Measurements from ENCODE around the gene NAXE.
"Not testable (repeated sequence)": the region's sequence is repeated elsewhere in the genome, so short reads cannot be mapped to it uniquely, and the experiment has no call there.

Gene NAXE

DNA sequence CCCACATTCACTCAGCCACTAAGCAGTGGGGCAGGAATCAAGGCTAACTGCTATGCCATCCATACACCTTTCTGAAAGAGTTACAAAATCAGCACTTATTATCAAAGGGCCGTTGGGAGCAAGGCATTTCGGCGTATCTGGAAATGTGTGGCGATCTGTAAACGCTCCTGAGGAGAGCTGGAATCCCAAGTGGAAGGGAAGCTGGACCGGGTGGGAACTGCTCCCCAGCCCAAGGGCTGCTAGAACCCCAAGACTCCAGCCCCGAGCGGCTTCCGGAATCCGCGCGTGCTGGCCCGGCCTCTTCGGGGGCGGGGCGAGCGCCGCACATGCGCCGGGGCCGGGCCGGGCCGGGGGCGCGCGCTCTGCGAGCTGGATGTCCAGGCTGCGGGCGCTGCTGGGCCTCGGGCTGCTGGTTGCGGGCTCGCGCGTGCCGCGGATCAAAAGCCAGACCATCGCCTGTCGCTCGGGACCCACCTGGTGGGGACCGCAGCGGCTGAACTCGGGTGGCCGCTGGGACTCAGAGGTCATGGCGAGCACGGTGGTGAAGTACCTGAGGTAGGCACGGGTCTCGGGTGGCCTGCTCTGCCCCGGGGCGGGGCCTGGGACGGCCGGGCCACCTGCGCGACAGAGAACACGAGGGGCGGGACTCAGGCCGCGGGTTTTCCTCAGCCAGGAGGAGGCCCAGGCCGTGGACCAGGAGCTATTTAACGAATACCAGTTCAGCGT, at the start of gene NAXE:
Gene NAXE (plus strand): TSS at position 345 of the 726 bp plus-strand sequence. CDS start 29 bp downstream, at position 374.
- DNase-seq (ENCODE audit: low read depth), result peak; percentile 53

DNA sequence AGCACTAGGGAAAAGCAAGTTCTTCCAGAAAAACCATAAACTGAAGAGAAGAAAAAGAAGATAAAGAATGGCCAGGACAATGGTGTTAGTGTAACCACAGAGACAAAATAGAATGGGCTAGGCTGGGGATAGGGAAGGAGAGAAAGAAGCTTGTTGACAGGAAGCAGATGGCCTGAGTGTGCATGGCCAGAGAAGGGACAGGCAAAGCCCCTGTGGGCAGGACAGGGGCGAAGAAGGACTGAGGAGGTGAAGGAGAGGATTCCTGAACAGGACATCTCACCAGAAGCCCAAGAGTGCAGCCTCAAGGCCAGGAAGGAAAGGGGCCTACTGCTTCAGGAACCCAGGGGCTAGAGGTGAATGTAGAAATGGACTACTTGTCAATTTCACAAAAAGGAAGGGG, 48.5 kb upstream of the NAXE start:
- DNase-seq (ENCODE audit: low read depth), result no peak

DNA sequence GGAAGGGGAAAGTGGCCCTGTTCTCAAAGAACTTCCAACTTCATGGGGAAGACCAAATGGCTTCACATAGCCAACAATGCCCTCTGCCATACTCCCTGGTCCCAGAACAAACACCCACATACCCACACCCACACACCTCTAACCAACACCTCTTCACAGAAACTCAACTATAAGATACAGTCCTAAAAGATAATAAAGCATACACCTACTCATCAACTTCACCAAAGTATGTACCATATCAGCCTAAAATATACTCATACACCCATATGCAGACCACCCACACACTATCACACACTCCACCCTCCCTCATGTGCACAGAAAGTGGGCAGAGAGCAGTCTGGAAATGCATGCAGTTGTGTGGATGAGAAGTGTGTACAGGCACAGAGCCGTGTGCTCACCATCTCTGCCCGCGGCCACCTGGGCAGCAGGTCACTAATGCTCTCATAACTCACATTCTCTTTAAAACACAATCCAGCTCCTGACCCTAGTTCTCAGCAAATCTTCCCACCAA, 46.9 kb upstream of the NAXE start:
- DNase-seq (ENCODE audit: low read depth), result no peak

DNA sequence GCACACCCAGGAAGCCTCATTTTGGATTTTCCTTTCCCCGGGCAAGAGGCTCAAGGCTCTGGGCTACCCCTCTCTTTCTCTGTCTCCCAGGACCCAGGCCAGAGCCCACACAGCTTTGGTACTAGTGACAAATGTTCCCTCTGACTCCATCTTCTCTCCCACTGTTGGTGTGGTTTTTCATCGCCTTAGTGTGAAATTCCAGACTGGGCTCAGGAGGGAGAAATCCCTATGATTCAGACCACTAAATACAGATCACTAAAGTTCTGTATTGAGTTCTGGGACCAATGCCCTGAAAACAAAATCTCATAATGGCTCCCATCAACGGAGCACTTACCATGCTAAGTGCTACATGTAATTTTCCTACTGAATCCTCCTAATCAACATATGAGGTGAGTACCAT, 45.3 kb upstream of the NAXE start:
- DNase-seq (ENCODE audit: low read depth), result no peak

DNA sequence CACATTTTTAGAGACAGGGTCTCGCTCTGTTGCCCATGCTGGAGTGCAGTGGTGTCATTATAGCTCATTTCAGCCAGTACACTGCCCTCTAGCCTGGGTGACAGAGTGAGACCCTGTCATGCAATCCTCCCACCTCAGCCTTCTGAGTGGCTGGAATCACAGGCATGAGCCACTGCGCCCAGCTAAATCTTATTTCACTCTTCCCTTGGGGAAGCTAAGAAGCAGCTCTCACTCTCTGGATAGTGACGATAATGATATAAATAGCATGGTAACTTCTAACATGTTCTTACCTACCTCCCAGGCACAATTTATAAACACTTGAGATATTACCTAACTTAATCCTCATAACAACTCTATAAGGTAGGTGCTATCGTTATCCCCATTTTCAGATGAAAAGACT, 44.1 kb upstream of the NAXE start:
- DNase-seq (ENCODE audit: low read depth), result no peak

DNA sequence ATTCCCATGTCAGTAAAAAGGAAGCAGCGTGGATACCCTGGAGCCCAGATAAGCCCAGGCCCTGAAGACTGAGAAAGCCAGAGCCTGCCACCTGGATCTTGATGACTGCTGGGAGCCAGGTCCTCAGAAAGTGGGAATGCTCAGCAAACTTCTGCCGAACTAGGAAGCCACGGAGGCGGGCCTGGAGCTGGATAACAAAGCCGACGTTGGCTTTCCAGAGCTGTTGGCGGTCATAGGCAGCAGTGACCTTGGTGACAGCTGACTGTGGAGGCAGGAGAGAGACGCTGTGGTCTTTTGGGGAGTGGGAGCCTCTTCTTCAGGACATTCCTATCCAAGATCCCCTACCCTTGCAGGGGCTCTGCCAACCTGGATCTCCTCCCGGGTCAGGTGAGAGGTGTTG, 43.6 kb upstream of the NAXE start:
- DNase-seq (ENCODE audit: low read depth), result no peak

DNA sequence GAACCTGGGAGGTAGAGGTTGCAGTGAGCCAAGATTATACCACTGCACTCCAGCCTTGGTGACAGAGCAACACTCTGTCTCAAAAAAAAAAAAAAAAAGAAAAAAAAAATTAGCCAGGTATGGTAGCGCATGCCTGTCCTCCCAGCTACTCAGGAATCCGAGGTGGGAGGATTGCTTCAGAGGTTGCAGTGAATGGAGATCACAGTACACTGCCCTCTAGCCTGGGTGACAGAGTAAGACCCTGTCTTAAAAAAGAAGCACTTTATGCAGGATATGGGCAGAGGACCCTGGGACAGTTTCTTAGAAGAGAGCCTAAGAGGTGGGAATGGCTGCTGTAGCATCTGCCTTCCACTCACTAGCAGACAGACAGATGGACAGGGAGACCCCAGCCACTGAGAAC, 42.2 kb upstream of the NAXE start:
- DNase-seq (ENCODE audit: low read depth), result no peak

DNA sequence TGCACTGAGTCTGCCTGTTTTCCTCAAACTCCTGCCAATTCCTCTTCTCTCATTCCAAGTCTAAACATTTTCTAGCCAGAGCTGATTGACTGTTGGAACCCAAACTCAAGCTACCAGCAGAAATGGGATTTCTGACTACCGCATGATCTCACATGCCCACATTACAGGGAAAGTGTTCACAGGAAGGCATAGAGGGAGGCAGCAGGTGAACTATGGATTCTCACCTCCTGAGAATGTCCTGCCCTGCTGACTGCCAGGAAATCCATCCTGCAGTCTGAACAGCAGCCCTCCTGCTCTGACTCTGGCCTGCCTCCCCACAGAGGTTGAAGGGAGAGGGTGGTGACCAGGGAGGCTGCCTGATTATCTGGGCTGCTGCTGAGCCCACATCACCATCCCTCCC, 41.7 kb upstream of the NAXE start:
- no peak for DNase-seq (ENCODE audit: low read depth)

DNA sequence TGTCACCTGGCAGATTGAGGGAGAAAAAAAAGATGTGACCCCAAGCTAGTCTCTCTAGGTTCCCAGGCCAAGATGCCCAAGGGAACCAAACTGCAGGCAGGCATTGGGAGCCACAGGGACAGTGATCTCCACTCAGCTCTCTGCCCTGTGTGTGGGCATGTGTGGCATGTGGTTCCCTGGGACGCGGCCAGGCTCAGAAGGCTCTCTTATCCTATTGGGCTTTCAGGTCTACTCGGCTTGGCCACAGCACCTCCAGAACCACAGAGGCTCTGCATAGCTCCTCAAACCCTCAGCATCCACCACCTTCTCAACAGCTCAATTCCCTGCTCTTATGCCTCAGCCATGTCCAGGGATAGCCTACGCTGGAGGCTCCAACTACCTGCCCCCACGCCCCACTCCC, 41.2 kb upstream of the NAXE start:
- DNase-seq (ENCODE audit: low read depth), result no peak

DNA sequence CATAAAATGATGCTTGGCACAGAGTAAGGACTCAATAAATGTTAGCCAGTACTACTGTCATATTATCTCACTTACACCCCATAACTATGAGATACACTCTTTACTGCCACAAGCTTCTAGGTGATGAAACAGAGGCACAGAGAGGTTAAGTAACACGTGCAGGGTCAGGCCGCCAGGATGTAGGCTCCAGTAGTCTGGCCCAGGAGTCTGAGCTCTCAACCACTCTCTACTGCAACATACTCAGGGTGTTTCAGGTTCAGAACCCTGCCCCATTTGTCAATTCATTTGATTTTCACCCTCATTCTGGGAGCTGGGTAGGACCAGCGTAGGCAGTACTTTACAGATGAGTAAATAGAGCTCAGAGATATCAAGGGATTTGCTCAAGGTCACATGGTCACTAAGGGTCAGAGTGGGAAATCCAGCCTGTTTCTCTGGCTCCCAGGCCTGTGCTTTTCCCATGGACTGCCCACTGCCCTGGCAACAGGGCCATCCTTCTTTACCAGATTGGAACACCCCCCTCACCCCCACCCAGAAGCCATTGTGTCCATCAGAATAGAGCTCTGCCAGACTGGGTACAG, 40.4 kb upstream of the NAXE start:
- no peak for DNase-seq (ENCODE audit: low read depth)

DNA sequence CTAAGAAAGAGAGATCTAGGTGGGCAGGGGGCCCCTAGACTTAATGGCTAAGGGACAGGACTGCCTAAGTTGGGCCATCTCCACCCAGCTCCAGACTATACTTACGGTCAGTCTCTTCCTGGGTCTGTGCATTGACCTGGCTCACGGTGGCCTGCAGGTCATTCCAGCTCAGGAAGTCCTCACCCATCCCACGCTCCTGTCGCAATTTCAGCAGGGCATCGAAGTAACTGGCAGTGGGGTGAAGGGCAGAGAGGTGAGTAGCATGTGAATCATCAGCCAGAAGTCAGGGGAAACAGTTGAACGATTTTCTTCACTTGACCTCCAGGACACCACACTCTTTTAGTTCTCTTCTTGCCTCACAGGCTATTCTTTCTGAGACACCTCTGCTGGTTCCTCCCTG, 39.7 kb upstream of the NAXE start:
- DNase-seq (ENCODE audit: low read depth), result no peak

DNA sequence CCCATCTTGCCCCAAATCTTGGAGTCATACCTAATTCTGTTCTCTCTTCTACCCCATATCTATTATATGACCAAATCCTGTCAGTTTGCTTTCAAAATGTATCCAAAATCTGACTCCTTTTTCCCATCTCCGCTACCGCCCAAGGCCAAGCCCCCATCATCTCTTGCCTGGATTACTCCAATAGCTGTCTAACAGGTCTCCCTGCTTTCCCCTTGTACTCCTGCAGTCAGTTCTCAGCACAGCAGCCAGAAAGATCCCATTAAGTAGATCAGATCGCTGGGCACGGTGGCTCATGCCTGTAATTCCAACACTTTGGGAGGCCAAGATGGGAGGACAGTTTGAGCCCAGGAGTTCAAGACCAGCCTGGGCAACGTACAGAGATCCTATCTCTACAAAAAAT, 39.1 kb upstream of the NAXE start:
- DNase-seq (ENCODE audit: low read depth), result no peak

DNA sequence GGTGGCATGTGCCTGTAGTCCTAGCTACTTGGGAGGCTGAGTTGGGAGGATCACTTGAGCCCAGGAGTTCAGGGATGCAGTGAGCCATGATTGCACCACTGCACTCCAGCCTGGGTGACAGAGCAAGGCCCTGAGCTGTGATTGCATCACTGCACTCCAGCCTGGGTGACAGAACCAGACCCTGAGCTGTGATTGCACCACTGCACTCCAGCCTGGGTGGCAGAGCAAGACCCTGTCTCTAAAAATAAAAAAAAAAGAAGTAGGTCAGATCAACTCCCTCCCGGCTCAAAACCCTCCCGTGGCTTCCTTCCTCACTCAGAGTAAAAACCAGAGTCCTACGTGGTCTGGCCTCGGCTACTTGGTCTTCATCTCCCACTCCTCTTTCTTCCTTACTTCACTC, 38.6 kb upstream of the NAXE start:
- DNase-seq (ENCODE audit: low read depth), result not testable (repeated sequence)

DNA sequence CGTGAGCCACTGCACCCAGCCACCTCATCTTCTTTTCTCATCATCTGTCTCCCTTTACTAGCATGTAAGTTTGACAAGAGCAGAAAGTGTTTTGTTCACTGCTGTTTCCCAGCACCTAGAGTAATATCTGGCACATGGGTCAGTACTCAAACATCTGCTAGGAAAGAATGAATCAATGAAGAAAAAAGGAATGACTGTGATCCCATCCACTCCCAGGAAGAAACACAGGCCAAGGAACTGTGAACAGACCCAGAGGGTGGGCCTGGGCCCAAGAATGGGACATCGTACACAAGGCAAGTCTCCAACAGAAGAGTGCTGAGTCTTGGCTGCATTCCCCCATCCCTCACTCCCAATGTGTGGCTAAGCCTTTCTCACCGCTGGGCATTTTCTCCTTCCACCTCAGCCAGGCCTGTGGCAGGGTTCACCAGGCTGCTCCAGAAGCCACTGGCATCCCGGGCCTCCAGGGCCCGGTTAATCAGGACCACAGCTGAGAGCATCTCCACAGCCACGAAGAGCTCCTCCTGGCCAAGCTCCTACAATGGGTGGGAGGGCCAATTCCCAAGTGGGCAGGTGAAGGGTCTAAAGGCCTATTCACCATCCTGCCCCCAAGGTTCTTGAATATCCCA, 37.6 kb upstream of the NAXE start:
- no peak for DNase-seq (ENCODE audit: low read depth)

DNA sequence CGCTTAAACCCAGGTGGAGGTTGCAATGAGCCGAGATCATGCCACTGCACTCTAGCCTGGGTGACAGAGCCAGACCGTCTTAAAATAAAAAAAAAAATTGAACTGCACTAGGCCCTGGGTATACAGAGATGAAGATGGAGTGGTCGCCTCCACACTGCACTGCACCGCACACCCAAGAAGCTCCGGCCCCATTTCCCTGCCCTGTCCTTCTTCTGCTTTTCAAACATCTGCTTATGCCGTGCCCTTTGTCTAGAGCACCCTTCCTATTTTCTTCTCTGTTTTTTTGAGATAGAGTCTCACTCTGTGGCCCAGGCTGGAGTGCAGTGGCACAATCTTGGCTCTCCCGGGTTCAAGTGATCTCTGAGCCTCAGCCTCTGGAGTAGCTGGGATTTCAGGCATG, 36.6 kb upstream of the NAXE start:
- DNase-seq (ENCODE audit: low read depth), result no peak

DNA sequence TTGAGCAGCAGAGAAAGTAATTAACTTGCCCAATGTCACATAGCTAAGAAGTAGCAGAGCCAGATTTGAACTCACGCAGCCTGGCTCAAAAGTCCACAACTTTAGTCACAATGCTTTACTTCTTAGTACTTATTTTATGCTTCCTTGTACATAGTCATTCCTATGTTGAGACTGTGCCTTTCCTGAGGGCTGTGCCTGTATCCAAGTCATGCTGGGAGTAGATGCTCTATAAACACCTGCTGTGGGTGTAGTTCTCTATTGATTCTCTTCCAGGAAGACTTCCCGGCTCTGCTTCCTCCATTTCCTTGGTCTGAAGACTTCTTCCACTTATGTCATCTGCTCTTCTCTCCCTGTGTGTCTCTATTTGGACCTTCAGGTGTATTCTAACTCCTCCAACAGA, 35.9 kb upstream of the NAXE start:
- DNase-seq (ENCODE audit: low read depth), result no peak

DNA sequence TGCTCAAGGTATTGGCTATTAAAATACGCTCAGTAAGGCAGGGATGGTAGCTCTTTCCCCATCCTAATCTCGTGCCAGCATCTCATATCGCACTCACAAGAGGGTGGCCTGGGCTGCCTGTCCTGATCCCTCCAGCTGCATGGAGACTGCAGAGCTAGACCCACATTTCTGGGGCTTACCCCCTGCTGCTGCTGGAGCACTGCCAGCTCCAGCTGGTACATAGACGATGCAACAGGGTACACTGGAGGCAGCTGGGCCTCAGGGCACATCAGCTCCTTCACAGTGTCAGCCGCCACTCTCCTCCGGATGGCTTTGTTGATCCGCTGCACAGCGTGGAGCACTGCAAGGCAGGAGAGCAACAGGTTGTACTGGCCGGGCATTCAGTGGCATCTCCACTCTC, 35.2 kb upstream of the NAXE start:
- no peak for DNase-seq (ENCODE audit: low read depth)

DNA sequence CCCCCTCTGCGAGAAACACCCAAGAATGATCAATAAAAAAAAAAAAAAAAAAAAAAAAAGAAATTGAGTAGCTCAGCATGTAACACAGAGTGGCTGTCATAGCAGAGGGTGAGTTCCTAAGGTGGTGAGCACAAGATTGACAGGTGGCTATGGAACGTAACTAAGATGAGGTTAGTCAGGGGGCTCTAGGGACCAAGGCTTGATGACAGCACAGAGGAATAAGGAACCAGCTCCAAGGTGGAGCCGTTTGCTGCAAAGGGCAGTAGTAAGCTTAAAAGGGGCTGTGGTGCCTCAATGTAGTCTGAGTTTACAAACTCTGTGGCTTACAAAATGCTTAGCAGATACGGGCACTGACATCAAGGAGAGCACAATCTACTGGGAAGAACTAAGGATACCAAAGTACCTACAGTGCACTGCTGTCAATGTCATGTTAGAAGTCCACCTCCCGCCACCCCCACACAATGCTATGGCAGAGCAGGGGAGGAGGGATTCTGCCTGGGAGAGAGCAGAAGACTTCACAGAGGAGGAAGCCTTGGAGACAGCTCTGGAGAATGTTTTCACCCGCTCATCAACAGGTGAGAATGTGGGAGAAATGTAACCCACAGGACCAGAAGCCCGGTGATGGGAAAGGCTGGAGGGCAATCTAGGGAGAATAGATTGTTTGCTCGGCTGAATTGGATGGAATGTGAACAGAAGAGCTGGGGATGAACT, 32.3 kb upstream of the NAXE start:
- DNase-seq (ENCODE audit: low read depth), result no peak

DNA sequence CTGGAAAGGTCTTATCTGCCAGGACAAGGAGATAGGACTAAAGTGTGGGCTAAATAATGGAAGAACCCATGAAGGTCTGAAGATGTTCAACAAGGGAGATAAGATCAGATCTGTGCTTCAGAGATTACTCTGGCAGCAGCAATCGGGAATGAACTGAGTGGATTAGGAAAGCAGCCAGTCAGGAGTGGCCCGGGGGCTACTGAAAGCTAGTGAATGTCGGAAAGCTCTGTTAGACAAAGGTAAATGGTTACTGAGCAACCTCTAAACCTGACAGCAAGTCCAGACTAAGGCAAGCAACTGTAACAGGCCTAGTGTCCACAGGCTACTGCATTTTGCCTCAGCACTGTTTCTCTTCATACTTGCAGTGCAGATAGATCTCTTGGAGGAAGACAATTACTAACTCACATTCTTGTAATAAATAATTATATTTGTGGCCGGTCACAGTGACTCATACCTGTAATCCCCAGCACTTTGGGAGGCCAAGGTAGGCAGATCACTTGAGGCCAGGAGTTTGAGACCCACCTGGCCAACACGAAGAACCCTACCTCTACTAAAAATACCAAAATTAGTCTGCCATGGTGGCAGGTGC, 31.7 kb upstream of the NAXE start:
- DNase-seq (ENCODE audit: low read depth), result no peak

DNA sequence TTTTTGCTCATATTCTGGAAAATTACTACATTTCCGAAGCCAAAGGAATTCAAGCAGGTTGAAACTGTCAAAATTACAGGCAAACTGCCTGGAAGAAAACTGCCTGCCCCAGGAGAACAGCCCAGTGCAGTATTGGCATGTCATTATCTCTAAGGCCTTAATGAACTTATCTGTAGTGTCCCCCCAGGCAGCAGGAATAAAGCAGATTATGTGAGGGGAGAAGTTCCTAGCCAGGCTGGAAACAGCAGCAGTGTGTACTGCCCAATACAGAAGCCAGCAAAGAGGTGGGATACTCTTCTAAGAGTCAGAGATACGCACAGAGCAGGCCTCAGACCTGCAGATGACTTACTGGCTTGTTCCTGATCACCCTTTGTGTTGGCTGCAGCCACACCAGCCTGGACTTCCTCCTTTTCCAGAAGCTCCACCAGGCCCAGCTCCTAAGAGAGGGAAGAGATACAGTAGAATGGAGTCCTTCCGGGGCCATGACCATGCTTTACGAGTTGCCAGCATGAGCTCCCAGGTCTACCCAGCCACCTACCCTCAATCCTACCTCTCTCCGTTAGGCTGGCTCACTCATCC, 30.9 kb upstream of the NAXE start:
- no peak for DNase-seq (ENCODE audit: low read depth)

DNA sequence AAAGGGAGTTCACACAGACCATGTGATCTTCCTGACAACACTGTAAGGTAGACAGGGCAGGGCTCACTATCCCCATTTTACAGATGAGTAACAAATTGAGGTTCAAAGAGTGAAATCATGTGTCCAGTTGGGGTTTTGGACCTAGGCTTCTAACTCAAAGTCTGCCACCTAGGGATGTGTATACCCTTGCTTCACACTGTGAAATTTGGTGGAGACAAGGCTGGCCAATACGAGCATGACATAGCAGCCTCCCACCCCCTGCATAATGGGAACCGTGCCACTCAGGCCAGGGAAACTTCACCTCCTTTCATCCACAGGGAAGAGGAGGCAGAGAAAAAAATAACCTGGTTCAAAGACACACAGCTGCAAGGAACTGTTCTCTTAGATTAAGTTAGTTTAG, 26.1 kb upstream of the NAXE start:
- no peak for DNase-seq (ENCODE audit: low read depth)

DNA sequence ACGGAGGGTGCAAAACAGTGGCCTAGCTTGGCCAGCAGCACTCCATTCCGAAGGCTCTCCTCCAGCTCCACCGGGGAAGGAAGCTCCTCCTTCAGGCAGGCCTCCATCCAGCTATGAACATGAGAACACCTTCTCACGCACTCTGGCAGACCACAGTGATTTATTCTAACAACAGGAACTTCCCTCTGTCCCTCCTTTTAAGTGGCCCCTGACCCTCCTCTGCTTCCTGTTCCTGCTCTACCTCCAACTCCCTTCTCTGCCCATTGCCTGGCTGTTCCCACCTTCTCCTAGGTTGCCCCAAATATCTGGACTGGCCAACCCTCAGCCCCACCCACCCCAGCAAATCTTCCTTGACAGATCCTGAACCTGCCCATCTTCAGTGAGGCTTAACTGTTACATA, 25.1 kb upstream of the NAXE start:
- no peak for DNase-seq (ENCODE audit: low read depth)
